HG03354 (cell line): ENCODE data around the gene CYP4F2.
"Not testable (repeated sequence)": the region's sequence is repeated elsewhere in the genome, so short reads cannot be mapped to it uniquely, and the experiment has no call there.

Source experiments
- ATAC-seq: cut with Tn5 transposase; IDR thresholded peaks from one replicate; pipeline ENCODE4 v1.9.1; 2021; ENCODE audit warnings: mild to moderate bottlenecking; ENCODE audit not compliant: unreplicated experiment, poor library complexity, severe bottlenecking

The CYP4F2 gene

DNA sequence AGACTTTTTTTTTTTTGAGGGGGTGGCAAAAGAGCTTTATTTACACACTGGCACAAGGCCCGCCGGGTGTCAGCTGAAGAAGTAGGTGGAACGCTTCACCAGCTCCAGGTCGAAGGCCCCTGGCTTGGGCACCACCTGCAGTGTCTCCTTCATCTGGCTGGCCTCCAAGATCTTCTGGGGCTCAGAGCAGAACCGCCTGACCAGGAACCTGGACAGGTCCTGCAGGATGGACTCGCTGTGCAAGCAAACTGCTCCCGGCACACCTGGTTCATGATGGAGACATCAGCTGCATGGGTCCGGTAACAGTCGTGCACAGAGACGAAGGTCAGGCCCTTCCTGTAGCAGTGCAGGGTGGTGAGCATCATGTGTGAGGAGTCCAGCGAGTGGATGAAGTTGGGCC, 4.4 kb upstream of the CYP4F2 start:
- ATAC-seq = no peak

GRCh38 chr19:15900504-15900903, 2.6 kb upstream of the CYP4F2 start:
- no peak for ATAC-seq

DNA sequence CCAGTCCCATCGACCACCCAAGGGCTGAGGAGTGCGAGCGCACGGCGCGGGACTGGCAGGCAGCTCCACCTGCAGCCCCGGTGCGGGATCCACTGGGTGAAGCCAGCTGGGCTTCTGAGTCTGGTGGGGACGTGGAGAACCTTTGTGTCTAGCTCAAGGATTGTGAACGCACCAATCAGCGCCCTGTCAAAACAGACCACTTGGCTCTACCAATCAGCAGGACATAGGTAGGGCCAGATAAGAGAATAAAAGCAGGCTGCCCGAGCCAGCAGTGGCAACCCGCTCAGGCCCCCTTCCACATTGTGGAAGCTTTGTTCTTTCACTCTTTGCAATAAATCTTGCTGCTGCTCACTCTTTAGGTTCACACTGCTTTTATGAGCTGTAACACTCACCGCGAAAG, 2.2 kb upstream of the CYP4F2 start:
- not testable (repeated sequence) for ATAC-seq

DNA sequence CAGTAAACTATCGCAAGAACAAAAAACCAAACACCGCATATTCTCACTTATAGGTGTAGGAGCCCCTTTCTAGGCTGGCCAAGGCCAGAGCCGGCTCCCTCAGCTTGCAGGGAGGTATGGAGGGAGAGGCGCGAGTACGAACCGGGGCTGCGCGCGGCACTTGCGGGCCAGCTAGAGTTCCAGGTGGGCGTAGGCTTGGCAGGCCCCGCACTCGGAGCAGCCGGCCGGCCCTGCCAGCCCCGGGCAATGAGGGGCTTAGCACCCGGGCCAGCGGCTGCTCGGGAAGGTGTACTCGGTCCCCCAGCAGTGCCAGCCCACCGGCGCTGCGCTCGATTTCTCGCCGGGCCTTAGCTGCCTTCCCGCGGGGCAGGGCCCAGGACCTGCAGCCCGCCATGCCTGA, 1.7 kb upstream of the CYP4F2 start:
- ATAC-seq = not testable (repeated sequence)

DNA sequence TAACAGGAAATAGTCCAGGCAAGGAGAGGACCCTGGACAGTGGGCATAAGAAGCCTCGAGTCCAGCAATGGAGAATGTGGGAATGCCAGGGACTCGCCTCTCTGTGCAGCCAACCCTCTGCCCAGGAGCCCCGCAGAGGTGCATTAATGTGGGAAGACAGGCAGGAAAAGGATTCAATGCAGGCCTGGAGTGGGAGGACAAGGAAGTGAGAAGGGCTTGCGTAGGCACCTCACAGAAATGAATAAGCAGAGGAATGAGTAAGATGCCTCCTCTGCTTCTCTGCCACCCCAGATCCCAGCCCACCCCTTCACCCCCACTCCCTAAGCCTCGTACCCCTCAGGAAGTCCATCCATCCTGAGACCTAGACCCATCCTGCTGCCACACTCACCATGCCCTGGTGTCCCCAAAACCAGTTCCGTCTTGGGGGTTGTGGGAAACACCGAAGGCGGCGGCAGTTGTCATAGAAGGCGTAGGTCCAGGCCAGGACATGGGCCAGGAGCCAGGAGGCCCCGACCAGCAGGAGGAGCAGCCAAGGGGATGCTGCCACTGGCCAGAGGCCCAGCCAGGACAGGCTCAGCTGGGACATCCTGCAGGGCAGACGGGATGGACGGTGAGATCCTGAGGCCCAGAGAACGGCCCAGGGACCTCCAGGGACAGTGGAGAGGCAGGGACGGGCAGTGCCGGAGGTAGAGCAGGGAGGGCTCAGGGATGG, 692 bp downstream of the CYP4F2 start:
- ATAC-seq = no peak

DNA sequence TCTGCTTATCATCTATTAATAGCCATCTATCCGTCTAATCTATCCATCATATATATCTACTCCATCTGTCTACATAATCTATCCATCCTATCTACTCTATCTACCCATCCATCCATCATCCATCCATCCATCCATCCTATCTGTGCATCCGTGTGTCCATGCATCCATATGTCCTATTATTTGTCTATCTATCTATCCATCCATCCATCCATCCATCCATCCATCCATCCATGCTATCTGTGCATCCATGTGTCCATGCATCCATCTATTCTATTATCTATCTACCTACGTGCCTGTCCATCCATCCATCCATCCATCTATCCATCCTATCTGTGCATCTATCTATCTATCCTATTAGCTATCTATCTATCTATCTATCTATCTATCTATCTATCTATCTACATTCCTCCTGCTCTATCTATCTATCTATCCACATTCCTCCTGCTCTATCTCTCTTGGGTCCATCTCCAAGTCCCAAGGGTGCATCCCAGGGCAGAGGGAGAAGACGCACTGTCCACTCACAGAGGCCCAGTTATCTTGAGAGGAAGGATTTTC, 1.9 kb downstream of the CYP4F2 start:
- ATAC-seq = no peak

- ATAC-seq = no peak
Measured at GRCh38 chr19:15894359-15894758, 3.5 kb downstream of the CYP4F2 start.

DNA sequence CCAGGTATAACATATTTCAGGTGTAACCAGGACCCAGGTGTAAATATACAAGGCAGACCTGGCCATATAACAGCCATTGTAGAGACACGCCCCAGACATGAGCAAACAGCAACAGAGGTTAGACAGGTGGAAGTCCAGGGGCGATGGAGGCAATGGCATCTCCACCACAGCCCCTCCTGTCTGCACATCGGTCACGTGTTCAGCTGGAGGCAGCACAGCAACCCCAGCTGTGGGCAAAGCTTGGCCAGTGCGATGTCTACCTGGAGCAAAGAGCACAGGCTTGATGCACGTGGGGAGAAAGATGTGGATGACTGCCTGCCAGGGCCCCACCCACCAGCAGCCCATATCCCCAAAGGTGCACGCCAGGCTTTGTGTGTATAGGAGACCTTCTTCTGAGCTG, 4.4 kb downstream of the CYP4F2 start:
- ATAC-seq = no peak

GRCh38 chr19:15892012-15892411, 5.9 kb downstream of the CYP4F2 start:
- no peak for ATAC-seq

- ATAC-seq = no peak
Measured at GRCh38 chr19:15891434-15891833, 6.4 kb downstream of the CYP4F2 start.

DNA sequence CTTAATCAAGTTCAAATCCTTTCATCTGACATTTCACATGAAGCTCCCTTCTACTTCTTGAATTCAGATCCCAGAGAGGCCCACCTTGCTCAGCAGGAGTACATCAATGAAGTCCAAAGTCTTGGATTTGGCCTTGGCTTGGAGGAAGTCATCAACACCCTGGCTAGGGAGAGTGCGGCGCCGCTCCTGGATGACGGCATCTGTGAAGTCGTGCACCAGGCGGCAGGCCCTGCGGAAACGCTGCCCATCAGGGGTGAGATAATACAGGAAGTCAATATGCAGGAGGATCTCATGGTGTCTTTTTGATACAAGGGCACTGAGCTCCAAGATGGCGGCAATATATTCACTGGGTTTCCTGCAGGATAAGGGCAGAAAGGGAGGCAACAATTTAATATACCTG, 8.5 kb downstream of the CYP4F2 start:
- ATAC-seq = not testable (repeated sequence)

- ATAC-seq = no peak
Measured at GRCh38 chr19:15885919-15886318, 12.0 kb downstream of the CYP4F2 start.

DNA sequence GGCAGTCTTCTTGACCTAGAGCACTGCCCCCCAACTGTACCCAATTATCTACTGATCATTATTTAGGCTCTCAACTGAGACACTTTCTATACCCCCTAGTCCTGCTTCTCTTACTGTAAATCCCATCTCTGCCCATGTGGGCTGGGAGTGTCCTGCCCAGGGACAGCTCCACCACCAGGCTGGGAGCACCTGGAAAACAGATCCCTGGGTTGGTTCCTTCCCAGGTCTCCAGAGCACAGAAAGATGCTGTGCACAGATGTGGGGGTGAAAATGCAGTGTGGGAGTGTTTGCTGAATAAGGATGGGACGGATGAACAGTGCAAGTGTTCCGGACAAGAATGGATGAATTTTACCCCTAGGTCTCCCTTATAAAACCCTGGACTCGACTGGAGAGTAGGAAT, 12.7 kb downstream of the CYP4F2 start:
- ATAC-seq = no peak

DNA sequence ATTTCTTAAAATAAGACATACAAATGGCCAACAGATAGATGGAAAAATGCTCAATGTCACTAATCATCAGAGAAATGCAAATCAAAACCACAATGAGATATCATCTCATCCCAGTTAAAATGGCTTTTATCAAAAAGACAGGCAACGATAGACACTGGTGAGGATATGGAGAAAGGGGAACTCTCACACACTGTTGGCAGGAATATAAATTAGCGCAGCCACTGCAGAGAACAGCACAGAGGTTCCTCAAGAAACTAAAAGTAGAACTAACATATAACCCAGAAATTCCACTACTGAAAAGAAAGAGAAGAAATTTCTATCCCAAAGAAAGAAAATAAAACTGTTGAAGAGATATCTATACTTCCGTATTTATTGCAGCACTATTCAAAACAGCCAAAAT, 14.5 kb downstream of the CYP4F2 start:
- not testable (repeated sequence) for ATAC-seq

DNA sequence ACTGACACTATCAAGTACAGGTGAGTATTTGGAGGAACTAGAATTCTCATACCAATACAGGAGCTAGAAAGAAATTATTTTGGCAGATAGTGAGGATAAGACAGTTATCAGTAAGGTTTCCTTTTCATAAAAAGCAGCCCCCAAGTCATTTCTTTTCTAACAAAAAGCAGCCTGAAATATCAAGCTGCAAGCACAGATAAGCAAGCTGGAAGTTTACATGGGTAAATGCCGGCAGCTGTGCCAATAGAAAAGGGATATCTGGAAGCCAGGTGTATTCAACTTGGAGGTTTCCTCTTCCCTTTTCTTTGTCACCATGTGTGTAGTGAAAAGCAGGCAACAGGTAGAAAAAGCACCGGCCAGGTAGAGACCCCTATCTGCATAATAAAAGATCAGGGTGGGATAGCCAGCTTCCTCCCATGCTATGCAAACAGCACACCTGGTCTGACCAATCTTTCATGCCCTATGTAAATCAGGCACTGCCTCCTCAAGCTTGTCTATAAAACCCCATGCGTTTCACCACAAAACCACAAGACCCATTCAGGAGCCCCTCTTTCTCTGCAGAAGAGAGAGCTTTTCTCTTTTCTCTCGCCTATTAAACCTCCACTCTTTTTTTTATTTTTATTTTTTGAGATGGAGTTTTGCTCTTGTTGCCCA, 22.9 kb downstream of the CYP4F2 start:
- no peak for ATAC-seq

GRCh38 chr19:15873771-15874170, 24.1 kb downstream of the CYP4F2 start:
- ATAC-seq = not testable (repeated sequence)

DNA sequence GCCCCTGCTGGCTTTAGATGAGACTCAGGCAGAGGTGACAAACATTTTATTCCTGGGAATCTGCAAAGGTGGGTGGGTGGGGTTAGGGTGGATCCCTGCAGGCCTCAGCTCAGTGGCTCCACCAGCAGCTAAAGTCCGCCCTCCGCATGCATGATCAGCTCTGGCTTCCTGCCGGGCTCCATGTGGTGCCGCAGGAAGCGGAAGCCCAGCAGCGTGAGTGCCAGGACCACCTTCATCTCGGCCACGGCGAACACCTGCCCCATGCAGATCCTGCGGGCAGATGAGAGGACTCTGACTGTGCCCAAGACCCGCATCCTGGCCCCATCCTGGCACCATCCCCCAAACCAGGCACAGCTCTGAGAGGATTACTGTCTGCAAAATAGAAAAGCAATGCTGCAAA, 26.3 kb downstream of the CYP4F2 start:
- ATAC-seq = no peak

GRCh38 chr19:15869873-15870272, 28.0 kb downstream of the CYP4F2 start:
- no peak for ATAC-seq

DNA sequence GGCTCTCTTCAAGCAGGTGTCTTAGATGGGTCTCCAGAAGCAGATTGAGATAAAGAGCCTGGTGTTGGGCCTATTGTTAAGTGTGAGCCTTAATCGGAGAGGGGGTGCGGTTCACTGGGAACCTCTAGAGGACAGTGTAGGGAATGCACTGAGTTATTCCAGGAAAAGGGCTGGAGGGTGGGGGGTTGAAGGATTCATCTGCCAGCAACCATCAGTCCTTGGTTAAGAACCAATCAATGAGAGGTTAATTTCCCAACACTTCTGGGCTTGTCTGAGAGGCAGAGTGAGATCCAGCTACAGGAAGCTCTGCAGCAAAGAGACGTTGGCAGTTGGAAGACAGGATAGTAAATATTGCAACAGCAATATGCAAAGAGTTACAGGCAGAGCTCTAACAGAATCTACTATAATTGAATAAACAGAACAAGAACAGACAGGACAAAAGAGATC, 28.7 kb downstream of the CYP4F2 start:
- no peak for ATAC-seq

GRCh38 chr19:15866636-15867035, 31.2 kb downstream of the CYP4F2 start:
- no peak for ATAC-seq

DNA sequence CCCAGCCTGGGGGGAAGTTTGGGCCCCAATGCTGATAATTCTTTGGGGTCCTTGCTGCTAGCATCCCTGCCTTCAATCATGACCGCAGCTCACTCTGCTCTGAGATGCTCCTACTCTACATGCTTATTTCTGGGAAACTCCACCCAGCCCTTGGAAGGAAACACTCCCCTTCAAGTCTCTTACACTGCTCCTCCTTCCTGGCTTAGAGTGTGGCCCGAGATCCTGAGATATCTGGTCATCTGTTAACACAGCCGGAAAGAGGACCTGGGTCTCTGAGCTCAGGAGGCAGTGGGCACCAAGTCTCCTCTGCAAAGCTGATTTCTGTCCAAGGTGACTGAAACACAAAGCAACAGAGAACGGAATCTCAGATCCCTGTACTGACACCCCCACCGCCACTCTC, 33.0 kb downstream of the CYP4F2 start:
- ATAC-seq = no peak
